ENCODE data around the gene POLE.

POLE gene

GRCh38 chr12:132574271-132574996, 112.7 kb downstream of the POLE start:
- DNase-seq, result no peak
